Right lobe of liver (tissue), 6 donors: ENCODE results near the gene FAM240A. TPM values are rescaled to one million over a fixed set of nuclear protein-coding genes. Genes with fewer than 3 reads are reported as not detected.

Experiments used
- ATAC-seq, 4 donors: fragments of 200-7000 bp; cut with Tn5 transposase; one replicate each; pipeline ENCODE4 v1.9.1; 2020; ENCODE audit warnings: mild to moderate bottlenecking in 4 of 4, moderate library complexity in 4 of 4
- DNase-seq, 3 donors: peaks; one replicate each; pipeline ENCODE4 v3.0.0-alpha.2; 2020
- H3K27ac ChIP-seq, 3 donors: fragments of 200-600 bp; one replicate each; pipeline ENCODE4 v1.8.0; 2022
- H3K27me3 ChIP-seq, 2 donors: fragments of 200-600 bp; one replicate each; pipeline ENCODE4 v1.8.0; 2022
- H3K36me3 ChIP-seq, 4 donors: fragments of 200-600 bp; sonication (generic) in 1 of 4; one replicate each; pipeline versions ENCODE4 v1.5.1 to v1.8.0; 2017 to 2022; ENCODE audit warnings: control low read depth in 1 of 4
- H3K4me1 ChIP-seq, 4 donors: fragments of 200-600 bp; sonication (generic) in 1 of 4; one replicate each; pipeline versions ENCODE4 v1.5.1 to v1.8.0; 2017 to 2022; ENCODE audit warnings: control low read depth in 1 of 4
- H3K4me3 ChIP-seq, 3 donors: fragments of 200-600 bp; one replicate each; pipeline ENCODE4 v1.8.0; 2022
- H3K9me3 ChIP-seq, 4 donors: fragments of 200-600 bp; sonication (generic) in 1 of 4; one replicate each; pipeline versions ENCODE4 v1.5.1 to v1.8.0; 2017 to 2022; ENCODE audit warnings: control low read depth in 1 of 4
- POLR2A ChIP-seq: fragments of 450-650 bp; IDR thresholded peaks from one replicate; pipeline ENCODE4 v1.6.1; 2017; ENCODE audit warnings: antibody characterized with exemption, mild to moderate bottlenecking
- WGBS: methylation state at CpG from one replicate; pipeline ENCODE4 v1.1.6; 2018; ENCODE audit warnings: low coverage, low lambda C conversion rate; ENCODE audit not compliant: insufficient coverage; ENCODE audit errors: missing lambda C conversion rate; 5-methylcytosine and 5-hydroxymethylcytosine counted together
- intact Hi-C, 2 donors: fragments of 100-400 bp; cut with DNase I; formaldehyde crosslinking; loops; one replicate each; pipeline versions ENCODE4 v1.11.2 to v1.14.1; 2022
- total RNA-seq, 6 experiments: library from RNA; depleted of rRNA in 2 of 6; stranded (reverse); fragments of >200 nt in 2 of 6; fragmentation: NEBNext Ultra II Directional in 3 of 6; extraction: Animal tissue kit (Norgen Biotek cat#: 25700) in 3 of 6; gene quantifications; one replicate each; pipeline versions ENCODE4 v1.1.0 to v1.2.4, GENCODE V29; 2016 to 2023
- TF ChIP-seq, protein P1 (sequence below), 4 donors: fragments of 200-600 bp in 3 of 4; fragments of 450-650 bp in 1 of 4; IDR thresholded peaks; one replicate each; pipeline versions ENCODE4 v1.5.1 to v1.8.0; 2016 to 2022; ENCODE audit warnings: antibody characterized with exemption in 4 of 4, mild to moderate bottlenecking in 2 of 4
- donor health status: DM: no; HTN: yes; CAD: no.
- donor health status: DM: no; HTN: no; CAD: no.
- donor health status: DM: no; HTN: no; CAD: no.
- donor health status: DM: no; HTN: yes; CAD: no.
- donor health status: DM: no; HTN: yes; CAD: no.

Gene FAM240A
- total RNA-seq, 6 experiments from 2014 or later = not detected

GRCh38 chr3:46566040-46566641 is 46.2 kb upstream of the FAM240A start, which contains the start of gene LRRC2:
Gene LRRC2, minus strand, starts transcription at chr3:46566302. Its CDS starts 14,711 bp downstream, at chr3:46551591.
- H3K9me3 ChIP-seq = no peaks in the 10 kb centered on the region
- peaks cover 0 to 11% (median 3%) of the 10 kb centered on the region in 4 donors for H3K4me1 ChIP-seq
- intact Hi-C loops = no loop called here
- H3K27me3 ChIP-seq = no peaks in the 10 kb centered on the region
- peak within 1 kb of the TSS; percentile 76 to 92 (median 85) for H3K27ac ChIP-seq
- TF ChIP-seq, protein P1, sequence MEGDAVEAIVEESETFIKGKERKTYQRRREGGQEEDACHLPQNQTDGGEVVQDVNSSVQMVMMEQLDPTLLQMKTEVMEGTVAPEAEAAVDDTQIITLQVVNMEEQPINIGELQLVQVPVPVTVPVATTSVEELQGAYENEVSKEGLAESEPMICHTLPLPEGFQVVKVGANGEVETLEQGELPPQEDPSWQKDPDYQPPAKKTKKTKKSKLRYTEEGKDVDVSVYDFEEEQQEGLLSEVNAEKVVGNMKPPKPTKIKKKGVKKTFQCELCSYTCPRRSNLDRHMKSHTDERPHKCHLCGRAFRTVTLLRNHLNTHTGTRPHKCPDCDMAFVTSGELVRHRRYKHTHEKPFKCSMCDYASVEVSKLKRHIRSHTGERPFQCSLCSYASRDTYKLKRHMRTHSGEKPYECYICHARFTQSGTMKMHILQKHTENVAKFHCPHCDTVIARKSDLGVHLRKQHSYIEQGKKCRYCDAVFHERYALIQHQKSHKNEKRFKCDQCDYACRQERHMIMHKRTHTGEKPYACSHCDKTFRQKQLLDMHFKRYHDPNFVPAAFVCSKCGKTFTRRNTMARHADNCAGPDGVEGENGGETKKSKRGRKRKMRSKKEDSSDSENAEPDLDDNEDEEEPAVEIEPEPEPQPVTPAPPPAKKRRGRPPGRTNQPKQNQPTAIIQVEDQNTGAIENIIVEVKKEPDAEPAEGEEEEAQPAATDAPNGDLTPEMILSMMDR (IDR thresholded peaks at IDR 0.05) = no peak
- TF ChIP-seq POLR2A = peak; percentile 65
- peak; percentile 66 to 74 (median 68) for DNase-seq
- H3K36me3 ChIP-seq = no peaks in the 10 kb centered on the region
- peak within 1 kb of the TSS; percentile 50 to 86 (median 68) for H3K4me3 ChIP-seq
- ATAC-seq = peak; percentile 80 to 88 (median 84)
- 0% methylated on average over 10 of the region's 39 CpGs for WGBS

DNA sequence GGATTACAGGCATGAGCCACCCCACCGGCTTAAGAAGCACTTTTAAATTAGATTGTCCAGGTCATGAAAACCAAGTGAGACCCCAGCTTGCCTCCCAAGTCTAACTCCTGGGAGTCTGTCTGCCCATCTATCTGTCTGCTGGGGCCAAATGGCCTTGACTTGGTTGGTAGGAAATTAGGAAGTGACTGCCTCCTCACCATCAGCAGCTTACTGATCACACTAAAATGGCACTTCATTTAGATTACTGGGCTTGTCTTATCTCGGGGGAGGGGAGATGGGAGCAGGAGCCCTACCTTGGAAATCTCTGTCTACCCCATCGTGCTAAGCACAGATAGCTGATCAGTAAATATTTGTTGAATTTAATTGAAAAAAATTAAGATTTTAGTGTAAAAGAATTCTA is 40.6 kb upstream of the FAM240A start:
- no peak for DNase-seq
- intact Hi-C loops = no loop called here
- TF ChIP-seq, protein P1 (IDR thresholded peaks at IDR 0.05) = no peak
- no peak for TF ChIP-seq POLR2A

DNA sequence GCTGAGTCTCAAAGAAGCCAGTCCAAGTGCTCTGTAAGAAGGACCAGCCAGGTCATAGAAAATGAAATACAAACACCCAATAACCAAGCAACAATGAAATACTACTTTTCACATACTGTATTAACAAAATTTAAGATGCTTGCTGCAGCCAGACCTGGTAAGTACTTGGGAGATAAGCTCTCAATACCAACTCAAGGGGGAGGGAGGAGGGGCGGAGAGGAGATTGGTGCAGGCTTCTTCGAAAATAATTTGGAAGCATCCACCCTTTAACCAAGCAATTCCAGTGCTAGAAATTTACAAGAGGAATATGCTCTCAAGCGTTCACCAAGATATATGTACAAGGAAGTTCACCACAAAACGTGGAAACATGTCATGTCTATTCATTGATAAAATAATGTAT is 38.6 kb upstream of the FAM240A start:
- TF ChIP-seq, protein P1 (IDR thresholded peaks at IDR 0.05) = no peak
- no peak for TF ChIP-seq POLR2A
- intact Hi-C loops = no loop called here
- 55% methylated on average over 4 of the region's 4 CpGs for WGBS

More for the DNA sequence above, 40.6 kb upstream of the FAM240A start:
- Histone ChIP-seq H3K36me3 (no peaks in the 10 kb centered on the region), H3K27ac (no peak overlapping the region), H3K4me3 (no peak overlapping the region), H3K9me3 (no peaks in the 10 kb centered on the region), H3K27me3 (no peaks in the 10 kb centered on the region), H3K4me1 (peaks cover 0 to 22% (median 10%) of the 10 kb centered on the region in 4 donors)
- WGBS = 22% methylated on average over 2 of the region's 3 CpGs
- ATAC-seq = no peak

GRCh38 chr3:46574243-46574646 is 38.1 kb upstream of the FAM240A start:
- Histone ChIP-seq H3K36me3 (no peaks in the 10 kb centered on the region), H3K27ac (peak overlapping the region in 2 of 3 donors; percentile 47 to 55), H3K4me3 (no peak overlapping the region), H3K27me3 (no peaks in the 10 kb centered on the region), H3K4me1 (peaks cover 0 to 30% (median 15%) of the 10 kb centered on the region in 4 donors), H3K9me3 (no peaks in the 10 kb centered on the region)
- TF ChIP-seq, protein P1 (IDR thresholded peaks at IDR 0.05) = no peak
- TF ChIP-seq POLR2A = no peak
- intact Hi-C loops = no loop called here
- ATAC-seq (peak; percentile 43 to 69 (median 53)), DNase-seq (no peak)
- WGBS = 0% methylated on average over 1 of the region's 2 CpGs

More for the DNA sequence above, 38.6 kb upstream of the FAM240A start:
- no peak overlapping the region for H3K4me3 ChIP-seq
- H3K36me3 ChIP-seq = no peaks in the 10 kb centered on the region
- DNase-seq (no peak), ATAC-seq (no peak)
- peaks cover 0 to 24% (median 12%) of the 10 kb centered on the region in 4 donors for H3K4me1 ChIP-seq
- no peaks in the 10 kb centered on the region for H3K27me3 ChIP-seq
- H3K9me3 ChIP-seq = no peaks in the 10 kb centered on the region
- H3K27ac ChIP-seq = peak overlapping the region in 1 of 3 donors; percentile 47
